ENCODE measurements around the gene BCDIN3D.

The BCDIN3D gene

GRCh38 chr12:49811961-49812401, 30.9 kb downstream of the BCDIN3D start:
- TF ChIP-seq CTCF (IDR thresholded peaks at IDR 0.05; ENCODE audit: low read depth, low read length, missing control alignments) = no peak
- H3K27ac ChIP-seq = no peak overlapping the region
- DNase-seq = no peak
- peaks cover 3% of the 10 kb centered on the region for H3K36me3 ChIP-seq (replicated peaks)
- no peaks in the 10 kb centered on the region for H3K27me3 ChIP-seq (replicated peaks)
- no peak overlapping the region for H3K4me3 ChIP-seq (ENCODE audit: low read depth, low read length)
- in situ Hi-C loops (cut with HindIII; ENCODE audit: low pct_ligation_motif_present, low sequenced_read_pairs) = no loop called here

- H3K27me3 ChIP-seq (replicated peaks) = no peaks in the 10 kb centered on the region
- no peak overlapping the region for H3K27ac ChIP-seq
- no peak for TF ChIP-seq CTCF (IDR thresholded peaks at IDR 0.05; ENCODE audit: low read depth, low read length, missing control alignments)
- no peak for DNase-seq
- peaks cover 3% of the 10 kb centered on the region for H3K36me3 ChIP-seq (replicated peaks)
- H3K4me3 ChIP-seq (ENCODE audit: low read depth, low read length) = no peak overlapping the region
- in situ Hi-C loops (cut with HindIII; ENCODE audit: low pct_ligation_motif_present, low sequenced_read_pairs) = no loop called here
Observed at GRCh38 chr12:49811136-49811535, 31.8 kb downstream of the BCDIN3D start.

- in situ Hi-C loops (cut with HindIII; ENCODE audit: low pct_ligation_motif_present, low sequenced_read_pairs) = no loop called here
- no peak for TF ChIP-seq CTCF (IDR thresholded peaks at IDR 0.05; ENCODE audit: low read depth, low read length, missing control alignments)
- peaks cover 15% of the 10 kb centered on the region for H3K36me3 ChIP-seq (replicated peaks)
- no peak overlapping the region for H3K27ac ChIP-seq
- H3K4me3 ChIP-seq (ENCODE audit: low read depth, low read length) = no peak overlapping the region
- no peaks in the 10 kb centered on the region for H3K27me3 ChIP-seq (replicated peaks)
- no peak for DNase-seq
Observed at GRCh38 chr12:49809906-49810389, 33.0 kb downstream of the BCDIN3D start.

GRCh38 chr12:49809381-49809905, 33.5 kb downstream of the BCDIN3D start:
- Histone ChIP-seq H3K36me3 (replicated peaks) (peaks cover 20% of the 10 kb centered on the region), H3K27me3 (replicated peaks) (no peaks in the 10 kb centered on the region), H3K4me3 (ENCODE audit: low read depth, low read length) (no peak overlapping the region), H3K27ac (no peak overlapping the region)
- no peak for DNase-seq
- TF ChIP-seq CTCF (IDR thresholded peaks at IDR 0.05; ENCODE audit: low read depth, low read length, missing control alignments) = no peak
- in situ Hi-C loops (cut with HindIII; ENCODE audit: low pct_ligation_motif_present, low sequenced_read_pairs) = no loop called here

GRCh38 chr12:49808686-49809380, 34.1 kb downstream of the BCDIN3D start:
- TF ChIP-seq CTCF (IDR thresholded peaks at IDR 0.05; ENCODE audit: low read depth, low read length, missing control alignments) = no peak
- Histone ChIP-seq H3K36me3 (replicated peaks) (peaks cover 23% of the 10 kb centered on the region), H3K27me3 (replicated peaks) (no peaks in the 10 kb centered on the region), H3K4me3 (ENCODE audit: low read depth, low read length) (no peak overlapping the region), H3K27ac (no peak overlapping the region)
- no peak for DNase-seq
- in situ Hi-C loops (cut with HindIII; ENCODE audit: low pct_ligation_motif_present, low sequenced_read_pairs) = no loop called here

Measured in brain microvascular endothelial cell (primary cell).